HG02588 (cell line): ENCODE measurements around the gene NPTXR.

ENCODE experiments used
- ATAC-seq: cut with Tn5 transposase; IDR thresholded peaks from one replicate; pipeline ENCODE4 v1.9.1; 2021; ENCODE audit warnings: mild to moderate bottlenecking, moderate library complexity; ENCODE audit not compliant: unreplicated experiment

NPTXR gene

GRCh38 chr22:38853196-38853651 is 9.4 kb upstream of the NPTXR start:
- no peak for ATAC-seq

GRCh38 chr22:38852522-38852921 is 8.7 kb upstream of the NPTXR start:
- no peak for ATAC-seq

- ATAC-seq = no peak
Observed at GRCh38 chr22:38850941-38851849, 7.4 kb upstream of the NPTXR start.

- ATAC-seq = no peak
Observed at GRCh38 chr22:38850399-38850798, 6.6 kb upstream of the NPTXR start.

- no peak for ATAC-seq
Observed at GRCh38 chr22:38849811-38850210, 6.0 kb upstream of the NPTXR start.

- no peak for ATAC-seq
Observed at GRCh38 chr22:38846412-38846811, 2.6 kb upstream of the NPTXR start.

- ATAC-seq = no peak
Observed at GRCh38 chr22:38845004-38845740, 1.3 kb upstream of the NPTXR start.

- ATAC-seq = no peak
Observed at GRCh38 chr22:38844315-38845003, 631 bp upstream of the NPTXR start.

- no peak for ATAC-seq
Observed at GRCh38 chr22:38843201-38843656, 599 bp downstream of the NPTXR start.

- ATAC-seq = no peak
Observed at GRCh38 chr22:38842512-38843200, 1.2 kb downstream of the NPTXR start.

- ATAC-seq = no peak
Observed at GRCh38 chr22:38841635-38842034, 2.2 kb downstream of the NPTXR start.

GRCh38 chr22:38841211-38841610 is 2.6 kb downstream of the NPTXR start:
- no peak for ATAC-seq

GRCh38 chr22:38840129-38840528 is 3.7 kb downstream of the NPTXR start:
- no peak for ATAC-seq

- ATAC-seq = no peak
Observed at GRCh38 chr22:38839686-38840085, 4.1 kb downstream of the NPTXR start.

GRCh38 chr22:38837414-38837928 is 6.4 kb downstream of the NPTXR start:
- ATAC-seq = no peak

- ATAC-seq = no peak
Observed at GRCh38 chr22:38835888-38836301, 7.9 kb downstream of the NPTXR start.

- no peak for ATAC-seq
Observed at GRCh38 chr22:38834991-38835390, 8.8 kb downstream of the NPTXR start.

GRCh38 chr22:38834215-38834953 is 9.4 kb downstream of the NPTXR start:
- ATAC-seq = no peak

- no peak for ATAC-seq
Observed at GRCh38 chr22:38833061-38833460, 10.8 kb downstream of the NPTXR start.
